Activated T-helper 9 cell treated with anti-CD3 and anti-CD28 coated beads, Interleukin-2, amount 50 U/mL, for 16 hours (primary cell): ENCODE results near the gene MORC2.

Source experiments
- DNase-seq: peaks from one replicate; pipeline ENCODE4 v3.0.0-alpha.2; 2020; ENCODE audit warnings: low read depth

MORC2 gene

GRCh38 chr22:30921108-30921507 lies 47.5 kb downstream of the MORC2 start:
- DNase-seq, result no peak

- peak; percentile 74 for DNase-seq
Observed at GRCh38 chr22:30920407-30920806, 48.2 kb downstream of the MORC2 start.

GRCh38 chr22:30919973-30920372 lies 48.6 kb downstream of the MORC2 start:
- no peak for DNase-seq

- no peak for DNase-seq
Observed at GRCh38 chr22:30918761-30919160, 49.8 kb downstream of the MORC2 start.

- no peak for DNase-seq
Observed at GRCh38 chr22:30910358-30910757, 58.2 kb downstream of the MORC2 start.

GRCh38 chr22:30909306-30909705 lies 59.3 kb downstream of the MORC2 start:
- DNase-seq, result no peak

- DNase-seq, result no peak
Observed at GRCh38 chr22:30908051-30908461, 60.5 kb downstream of the MORC2 start.

GRCh38 chr22:30906946-30907345 lies 61.6 kb downstream of the MORC2 start:
- DNase-seq, result no peak

- DNase-seq, result no peak
Observed at GRCh38 chr22:30906411-30906810, 62.2 kb downstream of the MORC2 start.

GRCh38 chr22:30905696-30906341 lies 62.8 kb downstream of the MORC2 start:
- no peak for DNase-seq

- DNase-seq, result no peak
Observed at GRCh38 chr22:30903876-30904460, 64.6 kb downstream of the MORC2 start.

GRCh38 chr22:30902496-30903357 lies 65.8 kb downstream of the MORC2 start:
- DNase-seq, result no peak

GRCh38 chr22:30894371-30894740 lies 74.2 kb downstream of the MORC2 start:
- no peak for DNase-seq

- no peak for DNase-seq
Observed at GRCh38 chr22:30893434-30894370, 74.9 kb downstream of the MORC2 start.

GRCh38 chr22:30892731-30893221 lies 75.8 kb downstream of the MORC2 start:
- DNase-seq, result no peak

GRCh38 chr22:30892286-30892685 lies 76.3 kb downstream of the MORC2 start:
- no peak for DNase-seq

GRCh38 chr22:30891781-30892180 lies 76.8 kb downstream of the MORC2 start:
- no peak for DNase-seq

GRCh38 chr22:30891443-30891755 lies 77.2 kb downstream of the MORC2 start:
- no peak for DNase-seq

- DNase-seq, result no peak
Observed at GRCh38 chr22:30890686-30891442, 77.7 kb downstream of the MORC2 start.

GRCh38 chr22:30889996-30890480 lies 78.5 kb downstream of the MORC2 start:
- no peak for DNase-seq
